Psoas muscle (tissue), 8 donors: Measurements from ENCODE around the gene PIGH. TPM values are rescaled to one million over a fixed set of nuclear protein-coding genes. Genes with fewer than 3 reads are reported as not detected.

Source experiments
- ATAC-seq, 4 donors: fragments of 200-7000 bp; cut with Tn5 transposase; one replicate each; pipeline ENCODE4 v1.9.1; 2020; ENCODE audit warnings: moderate library complexity in 3 of 4, mild to moderate bottlenecking in 2 of 4
- DNase-seq, 2 donors: peaks; one replicate each; pipeline ENCODE4 v3.0.0-alpha.2; 2020
- H3K27ac ChIP-seq: fragments of 200-600 bp; one replicate; pipeline ENCODE4 v1.8.0; 2022
- H3K27me3 ChIP-seq, 3 donors: fragments of 200-600 bp in 1 of 3; one replicate each; pipeline versions ENCODE4 v1.6.1 to v1.8.0; 2013 to 2022; ENCODE audit warnings: low read length in 2 of 3, mild to moderate bottlenecking in 2 of 3, moderate library complexity in 1 of 3; ENCODE audit not compliant: insufficient read depth in 3 of 3
- H3K36me3 ChIP-seq, 2 donors: fragments of 200-600 bp in 1 of 2; one replicate each; pipeline versions ENCODE4 v1.6.1 to v1.8.0; 2013 to 2022; ENCODE audit warnings: low read depth in 1 of 2, mild to moderate bottlenecking in 1 of 2, moderate library complexity in 1 of 2; ENCODE audit not compliant: insufficient read depth in 1 of 2
- H3K4me1 ChIP-seq: fragments of 200-600 bp; one replicate; pipeline ENCODE4 v1.8.0; 2022
- H3K4me3 ChIP-seq: fragments of 200-600 bp; one replicate; pipeline ENCODE4 v1.8.0; 2022; ENCODE audit warnings: mild to moderate bottlenecking
- H3K9me3 ChIP-seq: fragments of 200-600 bp; one replicate; pipeline ENCODE4 v1.8.0; 2022
- whole genome bisulfite sequencing, 3 donors: extraction: QIAGEN DNeasy Blood & Tissue Kit; methylation state at CpG; one replicate each; pipeline versions ENCODE4 v1.1.6 to v1.1.7; 2013; 5-methylcytosine and 5-hydroxymethylcytosine counted together
- intact Hi-C, 2 donors: fragments of 100-400 bp; cut with DNase I; formaldehyde crosslinking; loops; one replicate each; pipeline versions ENCODE4 v1.11.0 to v1.14.2; 2022
- polyA plus RNA-seq, 3 donors: library from polyadenylated mRNA; stranded (reverse); fragments of 200-250 nt; gene quantifications; one replicate each; pipeline ENCODE4 v1.2.3, GENCODE V29; 2013
- total RNA-seq, 4 donors: library from RNA; stranded (reverse); fragmentation: NEBNext Ultra II Directional in 2 of 4; extraction: Animal tissue kit (Norgen Biotek cat#: 25700) in 2 of 4; gene quantifications; one replicate each; pipeline versions ENCODE4 v1.2.1 to v1.2.4, GENCODE V29; 2021 to 2023
- TF ChIP-seq, protein P1 (sequence below): fragments of 200-600 bp; IDR thresholded peaks from one replicate; pipeline ENCODE4 v1.8.0; 2022; ENCODE audit warnings: antibody characterized with exemption
- donor health status: healthy with polysubstance abuse.
- donor health status: DM: no; HTN: no; CAD: no; lungs with moderate emphysema.
- donor health status: Bipolar disorder and iron deficiency.
- donor health status: healthy.
- donor health status: DM: yes; HTN: yes; CAD: no.
- donor health status: DM: no; HTN: no; CAD: no.
- donor health status: DM: no; HTN: no; CAD: no.
- donor health status: DM: yes; HTN: yes; CAD: no.

PIGH gene
- total and polyA plus RNA-seq, 7 donors, result 12.3 to 50.6 (median 25.2) TPM

GRCh38 chr14:67541448-67542387 is 58.4 kb downstream of the PIGH start:
- peaks cover 14% of the 10 kb centered on the region for H3K4me1 ChIP-seq
- H3K9me3 ChIP-seq, result no peaks in the 10 kb centered on the region
- H3K27ac ChIP-seq, result no peak overlapping the region
- H3K27me3 ChIP-seq, result no peaks in the 10 kb centered on the region
- no peak for DNase-seq
- ATAC-seq, result no peak
- H3K36me3 ChIP-seq, result no peaks in the 10 kb centered on the region
- no peak overlapping the region for H3K4me3 ChIP-seq
- TF ChIP-seq, protein P1, sequence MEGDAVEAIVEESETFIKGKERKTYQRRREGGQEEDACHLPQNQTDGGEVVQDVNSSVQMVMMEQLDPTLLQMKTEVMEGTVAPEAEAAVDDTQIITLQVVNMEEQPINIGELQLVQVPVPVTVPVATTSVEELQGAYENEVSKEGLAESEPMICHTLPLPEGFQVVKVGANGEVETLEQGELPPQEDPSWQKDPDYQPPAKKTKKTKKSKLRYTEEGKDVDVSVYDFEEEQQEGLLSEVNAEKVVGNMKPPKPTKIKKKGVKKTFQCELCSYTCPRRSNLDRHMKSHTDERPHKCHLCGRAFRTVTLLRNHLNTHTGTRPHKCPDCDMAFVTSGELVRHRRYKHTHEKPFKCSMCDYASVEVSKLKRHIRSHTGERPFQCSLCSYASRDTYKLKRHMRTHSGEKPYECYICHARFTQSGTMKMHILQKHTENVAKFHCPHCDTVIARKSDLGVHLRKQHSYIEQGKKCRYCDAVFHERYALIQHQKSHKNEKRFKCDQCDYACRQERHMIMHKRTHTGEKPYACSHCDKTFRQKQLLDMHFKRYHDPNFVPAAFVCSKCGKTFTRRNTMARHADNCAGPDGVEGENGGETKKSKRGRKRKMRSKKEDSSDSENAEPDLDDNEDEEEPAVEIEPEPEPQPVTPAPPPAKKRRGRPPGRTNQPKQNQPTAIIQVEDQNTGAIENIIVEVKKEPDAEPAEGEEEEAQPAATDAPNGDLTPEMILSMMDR, result no peak
- intact Hi-C loops, result no loop called here
- WGBS, 3 donors, result 65 to 75% (median 70%) methylated on average over 24 of the region's 24 CpGs

Other genes with a start within 250 kb of the PIGH start
- 10 to 100 TPM; 54.1 to 76.4 (median 66.5) TPM for gene ATP6V1D, start 240.5 kb downstream of the PIGH start, total RNA-seq
- 100 to 1,000 TPM in 1 of 3 donors, 10 to 100 TPM in 2; 58.6 to 133 (median 81.3) TPM for gene ATP6V1D, start 240.5 kb downstream of the PIGH start, polyA plus RNA-seq
- gene EIF2S1, start 239.9 kb downstream of the PIGH start, total RNA-seq, result 100 to 1,000 TPM in 3 of 4 donors, 10 to 100 TPM in 1; 89.7 to 144 (median 125) TPM
- 100 to 1,000 TPM; 112 to 299 (median 286) TPM for gene EIF2S1, start 239.9 kb downstream of the PIGH start, polyA plus RNA-seq
- gene PLEK2, start 188.1 kb downstream of the PIGH start, total RNA-seq, result under 1 TPM in 2 of 4 donors, not detected in 2; 0.59 to 0.77 TPM
- 1 to 10 TPM in 1 of 3 donors, under 1 TPM in 1, not detected in 1; 0.05 to 2.1 TPM for gene PLEK2, start 188.1 kb downstream of the PIGH start, polyA plus RNA-seq
- gene TMEM229B, start 111.5 kb downstream of the PIGH start, total RNA-seq, result 1 to 10 TPM in 1 of 4 donors, under 1 TPM in 3; 0.46 to 1.2 (median 0.72) TPM
- under 1 TPM; 0.14 to 0.52 (median 0.48) TPM for gene TMEM229B, start 111.5 kb downstream of the PIGH start, polyA plus RNA-seq
- gene PLEKHH1, start 67.0 kb downstream of the PIGH start, total RNA-seq, result 1 to 10 TPM; 1.1 to 4.5 (median 2.5) TPM
- gene PLEKHH1, start 67.0 kb downstream of the PIGH start, polyA plus RNA-seq, result 1 to 10 TPM; 1.4 to 3.4 (median 2.5) TPM
- 10 to 100 TPM in 2 of 4 donors, 1 to 10 TPM in 2; 1.3 to 19.3 (median 8.0) TPM for gene ARG2, start 19.7 kb upstream of the PIGH start, total RNA-seq
- 100 to 1,000 TPM in 1 of 3 donors, 10 to 100 TPM in 1, 1 to 10 TPM in 1; 9.2 to 133 (median 32.6) TPM for gene ARG2, start 19.7 kb upstream of the PIGH start, polyA plus RNA-seq
- gene VTI1B, start 74.4 kb upstream of the PIGH start, total RNA-seq, result 100 to 1,000 TPM in 1 of 4 donors, 10 to 100 TPM in 3; 86.9 to 110 (median 91.5) TPM
- 10 to 100 TPM; 61.3 to 96.5 (median 72.1) TPM for gene VTI1B, start 74.4 kb upstream of the PIGH start, polyA plus RNA-seq
- 10 to 100 TPM in 1 of 4 donors, 1 to 10 TPM in 3; 5.4 to 11.1 (median 7.9) TPM for gene RDH11, start 95.5 kb upstream of the PIGH start, total RNA-seq
- 10 to 100 TPM in 1 of 3 donors, 1 to 10 TPM in 2; 7.7 to 15.6 (median 9.4) TPM for gene RDH11, start 95.5 kb upstream of the PIGH start, polyA plus RNA-seq
- not detected for gene RDH12, start 101.6 kb upstream of the PIGH start, total RNA-seq
- gene RDH12, start 101.6 kb upstream of the PIGH start, polyA plus RNA-seq, result under 1 TPM in 1 of 3 donors, not detected in 2; 0.03 TPM
- gene ZFYVE26, start 216.3 kb upstream of the PIGH start, total RNA-seq, result 10 to 100 TPM; 14.9 to 18.7 (median 16.4) TPM
- gene ZFYVE26, start 216.3 kb upstream of the PIGH start, polyA plus RNA-seq, result 10 to 100 TPM in 1 of 3 donors, 1 to 10 TPM in 2; 3.9 to 11.3 (median 3.9) TPM
- 1 to 10 TPM; 2.2 to 7.2 (median 2.5) TPM for gene RAD51B, start 219.5 kb upstream of the PIGH start, total RNA-seq
- 1 to 10 TPM in 2 of 3 donors, under 1 TPM in 1; 0.60 to 1.4 (median 1.3) TPM for gene RAD51B, start 219.5 kb upstream of the PIGH start, polyA plus RNA-seq